SK-N-SH treated with all-trans-retinoic acid at 6 μM for 48 hours (cell line): ENCODE data around the gene ZNF587.

Experiments
- ATAC-seq: fragments of 200-7000 bp; cut with Tn5 transposase; 3 replicates; pipeline ENCODE4 v1.9.1; 2020; ENCODE audit warnings: mild to moderate bottlenecking, moderate library complexity
- ARNTL ChIP-seq: fragments of 450-650 bp; formaldehyde crosslinking; IDR thresholded peaks from 2 replicates; pipeline ENCODE4 v1.5.0; 2020; ENCODE audit warnings: low read depth, mild to moderate bottlenecking, moderate library complexity, borderline replicate concordance
- BACH2 ChIP-seq: fragments of 250-450 bp; sonication (Bioruptor Pico); IDR thresholded peaks from 2 replicates; pipeline ENCODE4 v1.9.0; 2021; ENCODE audit warnings: mild to moderate bottlenecking, borderline replicate concordance
- CREB5 ChIP-seq: fragments of 250-450 bp; sonication (Bioruptor Pico); IDR thresholded peaks from 2 replicates; pipeline ENCODE4 v1.5.1; 2020; ENCODE audit warnings: low read depth, mild to moderate bottlenecking, moderate library complexity
- CSDC2 ChIP-seq: fragments of 250-450 bp; sonication (Bioruptor Pico); IDR thresholded peaks from 2 replicates; pipeline ENCODE4 v1.5.0; 2020; ENCODE audit warnings: mild to moderate bottlenecking, moderate library complexity
- ESRRG ChIP-seq: fragments of 250-450 bp; sonication (Bioruptor Pico); IDR thresholded peaks from 2 replicates; pipeline ENCODE4 v1.6.1; 2021; ENCODE audit warnings: mild to moderate bottlenecking
- GLIS3 ChIP-seq: fragments of 250-450 bp; sonication (Bioruptor Pico); IDR thresholded peaks from 2 replicates; pipeline ENCODE4 v1.5.0; 2020; ENCODE audit warnings: mild to moderate bottlenecking, moderate library complexity
- PATZ1 ChIP-seq: fragments of 250-450 bp; sonication (Bioruptor Pico); IDR thresholded peaks from 2 replicates; pipeline ENCODE4 v1.8.0; 2020; ENCODE audit warnings: mild to moderate bottlenecking, moderate library complexity, borderline replicate concordance
- POU6F1 ChIP-seq: fragments of 250-450 bp; sonication (Bioruptor Pico); IDR thresholded peaks from 2 replicates; pipeline ENCODE4 v1.8.0; 2021; ENCODE audit warnings: low read depth, mild to moderate bottlenecking, moderate library complexity, borderline replicate concordance
- PPARA ChIP-seq: fragments of 250-450 bp; sonication (Bioruptor Pico); IDR thresholded peaks from 2 replicates; pipeline ENCODE4 v1.5.0; 2020; ENCODE audit warnings: mild to moderate bottlenecking, borderline replicate concordance
- RARB ChIP-seq: fragments of 250-450 bp; sonication (Bioruptor Pico); IDR thresholded peaks from 2 replicates; pipeline ENCODE4 v1.8.0; 2021; ENCODE audit warnings: mild to moderate bottlenecking, moderate library complexity
- SNAI2 ChIP-seq: fragments of 250-450 bp; sonication (Bioruptor Pico); IDR thresholded peaks from 2 replicates; pipeline ENCODE4 v1.5.0; 2020; ENCODE audit warnings: mild to moderate bottlenecking, moderate library complexity
- TCF4 ChIP-seq: fragments of 250-450 bp; sonication (Bioruptor Pico); IDR thresholded peaks from 2 replicates; pipeline ENCODE4 v1.8.0; 2021; ENCODE audit warnings: mild to moderate bottlenecking, moderate library complexity, borderline replicate concordance
- ZC3H10 ChIP-seq: fragments of 250-450 bp; sonication (Bioruptor Pico); IDR thresholded peaks from 2 replicates; pipeline ENCODE4 v1.5.1; 2021; ENCODE audit warnings: mild to moderate bottlenecking, moderate library complexity
- ZFP3 ChIP-seq: fragments of 250-450 bp; sonication (Bioruptor Pico); IDR thresholded peaks from 2 replicates; pipeline ENCODE4 v1.5.0; 2020; ENCODE audit warnings: mild to moderate bottlenecking, moderate library complexity
- ZFP30 ChIP-seq: fragments of 450-650 bp; formaldehyde crosslinking; IDR thresholded peaks from 2 replicates; pipeline ENCODE4 v1.5.0; 2022; ENCODE audit warnings: mild to moderate bottlenecking, moderate library complexity
- ZNF565 ChIP-seq: fragments of 450-650 bp; formaldehyde crosslinking; conservative IDR thresholded peaks from 2 replicates; pipeline ENCODE4 v1.5.0; 2020; ENCODE audit warnings: low read depth, mild to moderate bottlenecking, moderate library complexity
- ZNF8 ChIP-seq: fragments of 450-650 bp; formaldehyde crosslinking; IDR thresholded peaks from 2 replicates; pipeline ENCODE4 v1.5.0; 2020; ENCODE audit warnings: mild to moderate bottlenecking, moderate library complexity
- TF ChIP-seq, protein P1 (sequence below): fragments of 250-450 bp; sonication (Bioruptor Pico); IDR thresholded peaks from 2 replicates; pipeline ENCODE4 v1.5.1; 2021; ENCODE audit warnings: mild to moderate bottlenecking, moderate library complexity
- TF ChIP-seq, protein P2 (sequence below): fragments of 250-450 bp; sonication (Bioruptor Pico); IDR thresholded peaks from 2 replicates; pipeline ENCODE4 v1.5.0; 2020; ENCODE audit warnings: mild to moderate bottlenecking, moderate library complexity

The ZNF587 gene

DNA sequence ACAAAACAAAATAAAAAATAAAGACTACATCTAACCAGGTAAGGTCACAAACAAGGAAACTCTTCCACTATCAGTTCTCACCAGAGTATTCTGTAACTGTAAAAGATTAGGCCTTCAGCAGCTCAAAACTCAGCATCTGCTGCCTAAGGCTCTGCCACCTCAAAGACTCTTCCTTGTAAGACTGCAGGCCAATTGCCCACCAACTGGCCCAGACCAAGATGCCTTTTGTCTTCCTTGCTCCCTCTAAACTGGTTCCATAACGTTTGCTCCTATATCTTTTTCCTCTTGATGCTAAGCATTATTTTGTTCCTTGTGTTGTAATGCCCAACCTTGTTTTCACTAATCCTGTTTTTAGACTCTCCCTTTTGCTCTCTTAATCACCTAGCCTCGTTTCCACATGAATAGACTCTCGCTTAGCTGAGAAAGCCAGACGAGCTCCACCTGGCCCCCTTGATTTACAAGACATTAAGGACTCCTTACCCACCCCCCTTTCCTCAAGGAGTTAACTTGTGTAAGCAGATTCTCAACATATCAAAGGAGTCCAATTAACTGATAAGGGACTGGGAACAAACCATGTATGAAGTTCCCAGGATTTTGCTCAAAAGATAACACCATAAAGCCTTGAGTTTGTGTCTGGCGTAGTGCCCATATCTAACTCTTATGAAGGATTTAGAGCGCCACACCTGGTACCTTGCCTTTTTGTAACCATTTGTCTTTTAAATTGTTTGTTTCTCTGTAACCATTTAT, 37.7 kb downstream of the ZNF587 start:
- TF ChIP-seq ZFP30 (CRISPR knock-in tag) (no peak), ESRRG (CRISPR knock-in tag) (no peak), RARB (CRISPR knock-in tag) (no peak), ZFP3 (CRISPR knock-in tag) (no peak), PATZ1 (CRISPR knock-in tag) (no peak), TCF4 (no peak), ZC3H10 (CRISPR knock-in tag) (no peak), POU6F1 (CRISPR knock-in tag) (no peak), GLIS3 (CRISPR knock-in tag) (no peak)
- TF ChIP-seq, protein P1, sequence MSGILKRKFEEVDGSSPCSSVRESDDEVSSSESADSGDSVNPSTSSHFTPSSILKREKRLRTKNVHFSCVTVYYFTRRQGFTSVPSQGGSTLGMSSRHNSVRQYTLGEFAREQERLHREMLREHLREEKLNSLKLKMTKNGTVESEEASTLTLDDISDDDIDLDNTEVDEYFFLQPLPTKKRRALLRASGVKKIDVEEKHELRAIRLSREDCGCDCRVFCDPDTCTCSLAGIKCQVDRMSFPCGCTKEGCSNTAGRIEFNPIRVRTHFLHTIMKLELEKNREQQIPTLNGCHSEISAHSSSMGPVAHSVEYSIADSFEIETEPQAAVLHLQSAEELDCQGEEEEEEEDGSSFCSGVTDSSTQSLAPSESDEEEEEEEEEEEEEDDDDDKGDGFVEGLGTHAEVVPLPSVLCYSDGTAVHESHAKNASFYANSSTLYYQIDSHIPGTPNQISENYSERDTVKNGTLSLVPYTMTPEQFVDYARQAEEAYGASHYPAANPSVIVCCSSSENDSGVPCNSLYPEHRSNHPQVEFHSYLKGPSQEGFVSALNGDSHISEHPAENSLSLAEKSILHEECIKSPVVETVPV: no peak
- TF ChIP-seq, all 23 proteins: peak for 0
- no peak for ATAC-seq

- TF ChIP-seq ZNF8 (CRISPR knock-in tag) (no peak), ARNTL (no peak), PPARA (CRISPR knock-in tag) (no peak), CSDC2 (no peak), ESRRG (CRISPR knock-in tag) (no peak), BACH2 (CRISPR knock-in tag) (no peak), TCF4 (no peak)
- ATAC-seq: no peak
Observed at GRCh38 chr19:57888107-57888559, 38.5 kb downstream of the ZNF587 start.

GRCh38 chr19:57888560-57889231, 39.0 kb downstream of the ZNF587 start, which contains the start of gene ZNF814:
ZNF814 (minus strand) TSS chr19:57889037; CDS start chr19:57888802, 235 bp downstream.
- peak; percentile 88 for ATAC-seq
- no peak for TF ChIP-seq TCF4
- TF ChIP-seq ARNTL: no peak
- no peak for TF ChIP-seq CSDC2
- no peak for TF ChIP-seq SNAI2 (CRISPR knock-in tag)
- no peak for TF ChIP-seq POU6F1 (CRISPR knock-in tag)
- TF ChIP-seq ZNF565 (CRISPR knock-in tag): no peak
- TF ChIP-seq BACH2 (CRISPR knock-in tag): no peak
- no peak for TF ChIP-seq ZFP30 (CRISPR knock-in tag)
- no peak for TF ChIP-seq CREB5
- no peak for TF ChIP-seq RARB (CRISPR knock-in tag)
- TF ChIP-seq ZNF8 (CRISPR knock-in tag): no peak
- TF ChIP-seq, protein P2, sequence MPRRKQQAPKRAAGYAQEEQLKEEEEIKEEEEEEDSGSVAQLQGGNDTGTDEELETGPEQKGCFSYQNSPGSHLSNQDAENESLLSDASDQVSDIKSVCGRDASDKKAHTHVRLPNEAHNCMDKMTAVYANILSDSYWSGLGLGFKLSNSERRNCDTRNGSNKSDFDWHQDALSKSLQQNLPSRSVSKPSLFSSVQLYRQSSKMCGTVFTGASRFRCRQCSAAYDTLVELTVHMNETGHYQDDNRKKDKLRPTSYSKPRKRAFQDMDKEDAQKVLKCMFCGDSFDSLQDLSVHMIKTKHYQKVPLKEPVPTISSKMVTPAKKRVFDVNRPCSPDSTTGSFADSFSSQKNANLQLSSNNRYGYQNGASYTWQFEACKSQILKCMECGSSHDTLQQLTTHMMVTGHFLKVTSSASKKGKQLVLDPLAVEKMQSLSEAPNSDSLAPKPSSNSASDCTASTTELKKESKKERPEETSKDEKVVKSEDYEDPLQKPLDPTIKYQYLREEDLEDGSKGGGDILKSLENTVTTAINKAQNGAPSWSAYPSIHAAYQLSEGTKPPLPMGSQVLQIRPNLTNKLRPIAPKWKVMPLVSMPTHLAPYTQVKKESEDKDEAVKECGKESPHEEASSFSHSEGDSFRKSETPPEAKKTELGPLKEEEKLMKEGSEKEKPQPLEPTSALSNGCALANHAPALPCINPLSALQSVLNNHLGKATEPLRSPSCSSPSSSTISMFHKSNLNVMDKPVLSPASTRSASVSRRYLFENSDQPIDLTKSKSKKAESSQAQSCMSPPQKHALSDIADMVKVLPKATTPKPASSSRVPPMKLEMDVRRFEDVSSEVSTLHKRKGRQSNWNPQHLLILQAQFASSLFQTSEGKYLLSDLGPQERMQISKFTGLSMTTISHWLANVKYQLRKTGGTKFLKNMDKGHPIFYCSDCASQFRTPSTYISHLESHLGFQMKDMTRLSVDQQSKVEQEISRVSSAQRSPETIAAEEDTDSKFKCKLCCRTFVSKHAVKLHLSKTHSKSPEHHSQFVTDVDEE (CRISPR knock-in tag): no peak
- no peak for TF ChIP-seq PPARA (CRISPR knock-in tag)
- no peak for TF ChIP-seq PATZ1 (CRISPR knock-in tag)

GRCh38 chr19:57890706-57891105, 41.0 kb downstream of the ZNF587 start:
- peak; percentile 77 for ATAC-seq
